ENCODE results near the gene ZNF521. TPM values are rescaled to one million over a fixed set of nuclear protein-coding genes. Genes with fewer than 3 reads are reported as not detected.

Gene ZNF521
- total RNA-seq, 1 experiment from 2014 or later, result 0.04 TPM

GRCh38 chr18:25287106-25287505 lies 64.9 kb downstream of the ZNF521 start:
- Histone ChIP-seq H3K27ac (ENCODE audit: low read length) (no peak overlapping the region), H3K4me3 (ENCODE audit: low read length) (no peak overlapping the region), H3K9ac (ENCODE audit: low read length) (no peak overlapping the region), H3K4me2 (ENCODE audit: low read length) (no peak overlapping the region), H3K36me3 (ENCODE audit: low read depth, low read length) (no peaks in the 10 kb centered on the region), H3K27me3 (ENCODE audit: low read length) (no peaks in the 10 kb centered on the region), H3K4me1 (ENCODE audit: insufficient read depth, low read length) (peaks cover 18% of the 10 kb centered on the region), H2AFZ (ENCODE audit: low read length) (no peak overlapping the region), H3K9me2 (replicated peaks; ENCODE audit: low read length) (no peaks in the 10 kb centered on the region), H3K79me2 (ENCODE audit: low read length) (no peaks in the 10 kb centered on the region), H3F3A (ENCODE audit: low read length, unreplicated experiment) (no peaks in the 10 kb centered on the region), H3K9me3 (ENCODE audit: low read length) (no peaks in the 10 kb centered on the region), H4K20me1 (ENCODE audit: low read length) (no peaks in the 10 kb centered on the region)
- no peak for ATAC-seq
- intact Hi-C loops (cut with micrococcal nuclease), result loop anchor here (5.0 kb wide), 1 partner anchor 65 kb away; the partner anchor contains the start of gene ZNF521
- TF ChIP-seq CTCF (conservative IDR thresholded peaks at IDR 0.05; ENCODE audit: low read depth, low read length) (no peak), EZH2phosphoT487 (IDR thresholded peaks at IDR 0.05; ENCODE audit: borderline replicate concordance, low read length) (no peak), EZH2 (IDR thresholded peaks at IDR 0.05; ENCODE audit: low read length, unreplicated experiment) (no peak)
- ChIA-PET CTCF (no interaction called here), POLR2A (ENCODE audit: unreplicated experiment) (no interaction called here)
- no TSS peak for BruUV-seq (replicated peaks)
- DNase-seq, result no peak

- CTCF ChIA-PET, result interaction anchor here (0.5 kb wide), 1 partner anchor 27 kb away, joined by 3 read pairs; no protein-coding TSS in a partner anchor
- no peak overlapping the region for H2AFZ ChIP-seq (ENCODE audit: low read length)
- H3K27me3 ChIP-seq (ENCODE audit: low read length), result no peaks in the 10 kb centered on the region
- POLR2A ChIA-PET (ENCODE audit: unreplicated experiment), result no interaction called here
- no peak overlapping the region for H3K4me2 ChIP-seq (ENCODE audit: low read length)
- peaks cover 15% of the 10 kb centered on the region for H3K4me1 ChIP-seq (ENCODE audit: insufficient read depth, low read length)
- ATAC-seq (no peak), DNase-seq (no peak)
- TF ChIP-seq CTCF (conservative IDR thresholded peaks at IDR 0.05; ENCODE audit: low read depth, low read length), result no peak
- TF ChIP-seq EZH2phosphoT487 (IDR thresholded peaks at IDR 0.05; ENCODE audit: borderline replicate concordance, low read length), result no peak
- H3K4me3 ChIP-seq (ENCODE audit: low read length), result no peak overlapping the region
- no peaks in the 10 kb centered on the region for H4K20me1 ChIP-seq (ENCODE audit: low read length)
- H3K27ac ChIP-seq (ENCODE audit: low read length), result no peak overlapping the region
- H3F3A ChIP-seq (ENCODE audit: low read length, unreplicated experiment), result no peaks in the 10 kb centered on the region
- no peaks in the 10 kb centered on the region for H3K9me3 ChIP-seq (ENCODE audit: low read length)
- no peaks in the 10 kb centered on the region for H3K9me2 ChIP-seq (replicated peaks; ENCODE audit: low read length)
- intact Hi-C loops (cut with micrococcal nuclease), result loop anchor here (5.0 kb wide), 1 partner anchor 67 kb away; the partner anchor contains the start of gene ZNF521
- H3K36me3 ChIP-seq (ENCODE audit: low read depth, low read length), result no peaks in the 10 kb centered on the region
- H3K9ac ChIP-seq (ENCODE audit: low read length), result no peak overlapping the region
- BruUV-seq (replicated peaks), result no TSS peak
- H3K79me2 ChIP-seq (ENCODE audit: low read length), result no peaks in the 10 kb centered on the region
Observed at GRCh38 chr18:25284861-25285550, 67.0 kb downstream of the ZNF521 start.

- H3K9ac ChIP-seq (ENCODE audit: low read length), result no peak overlapping the region
- H3K27me3 ChIP-seq (ENCODE audit: low read length), result no peaks in the 10 kb centered on the region
- no peaks in the 10 kb centered on the region for H3K9me2 ChIP-seq (replicated peaks; ENCODE audit: low read length)
- DNase-seq, result no peak
- ChIA-PET CTCF (interaction anchor here (0.5 kb wide), 1 partner anchor 28 kb away, joined by 3 read pairs; no protein-coding TSS in a partner anchor), POLR2A (ENCODE audit: unreplicated experiment) (no interaction called here)
- TF ChIP-seq EZH2phosphoT487 (IDR thresholded peaks at IDR 0.05; ENCODE audit: borderline replicate concordance, low read length) (no peak), CTCF (conservative IDR thresholded peaks at IDR 0.05; ENCODE audit: low read depth, low read length) (no peak)
- no peak overlapping the region for H2AFZ ChIP-seq (ENCODE audit: low read length)
- H3K4me1 ChIP-seq (ENCODE audit: insufficient read depth, low read length), result peaks cover 9% of the 10 kb centered on the region
- BruUV-seq (replicated peaks), result no TSS peak
- no peak overlapping the region for H3K4me2 ChIP-seq (ENCODE audit: low read length)
- H4K20me1 ChIP-seq (ENCODE audit: low read length), result no peaks in the 10 kb centered on the region
- no peaks in the 10 kb centered on the region for H3K79me2 ChIP-seq (ENCODE audit: low read length)
- H3K4me3 ChIP-seq (ENCODE audit: low read length), result no peak overlapping the region
- no peaks in the 10 kb centered on the region for H3K36me3 ChIP-seq (ENCODE audit: low read depth, low read length)
- H3F3A ChIP-seq (ENCODE audit: low read length, unreplicated experiment), result no peaks in the 10 kb centered on the region
- no peak overlapping the region for H3K27ac ChIP-seq (ENCODE audit: low read length)
- intact Hi-C loops (cut with micrococcal nuclease), result no loop called here
- no peak for ATAC-seq
- H3K9me3 ChIP-seq (ENCODE audit: low read length), result no peaks in the 10 kb centered on the region
Observed at GRCh38 chr18:25284281-25284680, 67.7 kb downstream of the ZNF521 start.
